NCI-H748 (cell line): Measurements from ENCODE around the gene PIK3R2.
"Not testable (repeated sequence)": the region's sequence is repeated elsewhere in the genome, so short reads cannot be mapped to it uniquely, and the experiment has no call there.

Source experiments
- DNase-seq: peaks from one replicate; lab custom pipeline; 2025; ENCODE audit not compliant: unreplicated experiment; lab: John Stamatoyannopoulos, UW

Gene PIK3R2

DNA sequence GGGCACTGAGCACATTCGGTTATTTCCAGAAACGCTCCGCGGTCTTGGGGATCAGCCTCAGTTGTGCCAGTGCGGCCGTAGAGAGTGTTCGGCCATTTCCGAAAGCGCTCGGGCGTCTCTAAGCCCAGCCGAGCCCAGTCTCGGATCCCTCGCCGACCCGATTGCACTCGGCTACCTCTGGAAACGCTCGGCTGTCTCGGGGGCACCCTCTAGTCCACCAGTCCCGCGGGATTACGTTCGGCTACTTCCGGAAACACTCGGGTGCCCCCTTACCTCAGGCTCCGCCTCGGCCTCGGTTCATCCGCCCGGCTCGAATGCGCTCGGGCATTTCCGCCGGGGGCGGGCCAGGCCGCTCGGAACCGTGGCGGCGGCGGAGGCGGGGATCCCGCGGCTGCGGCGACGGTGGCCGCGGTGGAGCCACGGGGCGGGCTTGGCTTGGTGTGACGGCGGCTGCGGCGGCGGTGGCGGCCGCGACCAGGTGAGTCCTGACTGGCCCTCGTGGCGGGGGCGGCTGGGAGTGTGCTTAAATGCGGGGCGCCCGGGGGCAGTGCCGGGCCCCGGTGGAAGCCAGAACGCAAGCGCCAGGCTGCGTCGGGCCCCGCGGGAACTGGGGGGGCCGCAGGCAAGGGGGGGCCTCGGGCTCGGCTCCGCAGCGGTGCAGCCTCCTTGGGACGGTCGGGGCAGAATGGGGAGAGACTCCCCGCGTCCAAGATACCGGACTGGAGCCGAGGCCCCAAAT is at the start of gene PIK3R2:
Gene PIK3R2 (plus strand): TSS at position 347 of the 739 bp plus-strand sequence. CDS start 2,717 bp downstream, outside the sequence.
- peak; percentile 97 for DNase-seq

DNA sequence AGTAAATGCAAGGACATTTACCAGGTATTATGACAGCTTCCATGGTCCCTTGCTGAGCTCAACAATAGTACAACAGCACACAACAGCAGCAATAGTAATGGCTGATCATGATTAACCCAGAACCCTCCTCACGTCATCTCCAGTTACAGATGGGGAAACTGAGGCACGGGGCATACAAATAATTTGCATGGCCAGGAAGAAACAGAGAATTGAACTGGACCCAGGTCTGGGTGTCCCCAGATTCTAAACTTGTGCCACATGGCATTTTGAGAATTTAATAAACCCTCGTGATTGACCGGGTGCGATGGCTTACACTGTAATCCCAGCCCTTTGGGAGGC is 48.2 kb upstream of the PIK3R2 start:
- DNase-seq: no peak

- not testable (repeated sequence) for DNase-seq
Measured at GRCh38 chr19:18105259-18105658, 47.7 kb upstream of the PIK3R2 start.

DNA sequence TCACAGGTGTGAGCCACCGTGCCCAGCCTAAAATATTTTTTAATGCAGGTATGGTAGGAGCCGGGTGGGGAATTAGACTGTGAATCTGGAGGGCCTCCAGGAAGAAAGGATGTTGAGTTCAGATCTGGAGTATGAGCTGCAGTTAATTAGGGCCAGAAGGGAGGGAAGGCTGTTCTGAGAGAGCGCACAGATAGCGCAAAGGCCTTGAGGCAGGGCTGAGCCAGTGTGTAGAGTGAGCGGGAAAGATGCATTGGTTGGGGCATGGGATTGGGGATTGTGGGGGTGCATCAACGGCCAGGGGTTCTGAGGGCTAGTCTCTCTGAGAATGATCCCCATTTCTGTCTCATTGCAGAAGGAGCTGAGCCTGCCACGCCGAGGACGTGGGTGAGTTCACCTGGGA is 45.7 kb upstream of the PIK3R2 start:
- no peak for DNase-seq

DNA sequence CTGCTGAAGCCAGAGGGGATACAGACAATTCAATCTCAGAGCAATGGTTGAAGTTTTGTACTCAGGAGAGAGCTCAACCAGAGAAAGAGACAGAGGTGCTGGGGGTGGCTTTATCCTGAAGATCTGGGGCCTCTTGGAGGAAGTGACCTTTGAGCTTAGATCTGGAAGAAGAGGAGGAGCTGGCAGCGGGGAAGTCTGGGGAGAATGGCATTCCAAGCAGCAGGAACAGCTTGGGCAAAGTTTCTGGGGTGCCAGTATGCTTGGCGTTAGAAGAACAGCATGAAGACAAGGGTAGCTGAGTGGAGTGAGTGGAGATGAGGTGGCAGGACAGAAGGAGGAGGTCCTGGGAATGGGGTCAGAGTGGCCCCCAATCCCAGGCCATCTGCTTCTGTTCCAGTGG is 44.1 kb upstream of the PIK3R2 start:
- no peak for DNase-seq

- no peak for DNase-seq
Measured at GRCh38 chr19:18109341-18109732, 43.6 kb upstream of the PIK3R2 start.

DNA sequence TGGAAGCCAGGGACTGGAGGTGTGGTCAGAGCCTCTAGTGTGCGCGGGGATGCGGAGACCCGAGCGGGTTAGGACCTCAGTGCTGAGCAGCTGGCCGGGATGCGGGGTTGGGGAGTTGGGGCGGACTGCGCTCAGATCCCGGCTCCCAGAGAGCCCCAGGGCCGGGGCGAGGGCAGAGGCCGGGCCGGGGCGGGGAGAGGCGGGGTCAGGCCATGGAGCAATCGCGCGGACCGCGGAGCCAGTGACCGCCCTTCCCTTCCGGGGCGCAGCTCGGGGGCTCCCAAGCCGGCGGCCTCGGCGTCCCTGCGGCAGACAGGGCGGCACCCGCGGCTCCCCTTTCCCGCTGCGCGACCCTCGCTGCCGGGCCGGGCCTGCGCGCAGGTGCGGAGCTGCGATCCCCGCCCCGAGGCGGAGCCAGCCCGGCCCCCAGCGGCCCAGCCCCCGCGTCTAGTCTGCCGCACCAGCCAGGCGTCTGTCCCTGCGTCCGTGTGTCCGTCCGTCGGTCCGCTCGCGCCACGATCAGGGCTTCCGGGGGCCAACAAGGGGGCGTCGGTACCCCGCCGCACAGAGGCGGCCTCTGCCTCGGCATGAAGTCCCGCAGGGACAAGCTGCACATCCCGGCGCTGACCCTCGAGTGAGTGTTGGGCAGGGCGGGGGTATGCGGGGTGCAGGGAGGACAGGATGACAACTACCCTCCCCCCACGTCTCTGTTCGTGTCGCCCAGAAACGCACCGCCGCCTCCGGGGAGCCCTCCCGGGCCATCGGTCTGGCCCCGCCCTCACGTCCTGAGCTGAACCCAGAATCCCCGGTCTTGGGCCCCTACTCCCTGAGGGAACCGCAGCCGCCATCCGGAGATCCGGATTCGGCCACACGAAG is 43.0 kb upstream of the PIK3R2 start:
- peak; percentile 30 for DNase-seq

GRCh38 chr19:18110609-18111232 is 42.2 kb upstream of the PIK3R2 start:
- no peak for DNase-seq

- peak; percentile 67 for DNase-seq
Measured at GRCh38 chr19:18112989-18113478, 39.9 kb upstream of the PIK3R2 start.

- no peak for DNase-seq
Measured at GRCh38 chr19:18113827-18114226, 39.1 kb upstream of the PIK3R2 start.

- DNase-seq: no peak
Measured at GRCh38 chr19:18114483-18114882, 38.5 kb upstream of the PIK3R2 start.

- DNase-seq: no peak
Measured at GRCh38 chr19:18117364-18117691, 35.6 kb upstream of the PIK3R2 start.

GRCh38 chr19:18117692-18118378 is 35.1 kb upstream of the PIK3R2 start:
- peak; percentile 82 for DNase-seq

DNA sequence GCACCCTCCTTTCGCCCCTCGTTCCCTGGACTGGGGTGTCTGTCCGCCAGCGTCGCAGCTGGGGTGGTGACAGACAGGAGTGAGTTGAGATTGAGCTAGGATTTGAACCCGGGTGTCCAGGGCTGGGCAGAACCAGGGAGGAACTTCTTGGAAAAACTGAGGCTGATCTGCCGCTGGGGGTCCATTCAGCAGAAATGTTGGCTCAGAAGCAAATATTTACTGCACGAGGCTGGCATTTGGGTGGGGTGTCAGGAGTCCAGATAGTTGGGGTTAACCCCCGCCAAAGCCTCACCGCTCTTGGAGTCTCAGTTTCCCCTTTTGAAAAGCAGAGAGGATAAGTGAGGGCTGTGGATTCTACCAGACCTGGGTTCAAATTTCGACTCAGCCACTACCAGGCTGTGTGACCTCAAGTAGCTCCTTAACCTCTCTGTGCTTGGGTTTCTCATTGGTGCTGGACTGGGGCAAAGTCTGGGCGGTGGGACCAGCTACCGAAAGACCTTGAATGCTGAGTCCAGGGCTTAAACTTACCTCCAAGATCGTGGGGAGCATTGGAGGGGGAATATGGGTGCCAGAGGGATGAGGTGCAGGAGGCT is 34.4 kb upstream of the PIK3R2 start:
- DNase-seq: no peak

- no peak for DNase-seq
Measured at GRCh38 chr19:18119013-18119716, 33.8 kb upstream of the PIK3R2 start.

DNA sequence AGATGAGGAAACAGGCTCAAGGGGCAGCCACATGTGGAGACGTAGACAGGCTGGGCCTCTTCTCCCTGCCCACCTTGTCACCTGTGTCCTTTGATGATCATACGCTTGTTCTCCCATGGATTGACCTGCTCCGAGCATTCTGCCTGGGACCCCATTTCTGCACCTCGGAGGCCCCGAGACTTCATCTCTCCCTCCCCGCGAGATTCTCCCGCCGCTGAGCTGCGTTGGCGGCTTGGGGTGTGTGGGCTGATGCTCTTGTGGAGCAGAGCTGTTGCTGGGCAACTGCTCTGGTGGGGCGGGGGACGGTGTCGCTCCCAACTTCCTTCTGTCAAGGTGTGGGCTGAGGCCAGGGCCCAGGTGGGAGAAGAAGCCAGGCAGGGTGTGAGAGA is 33.3 kb upstream of the PIK3R2 start:
- DNase-seq: no peak

DNA sequence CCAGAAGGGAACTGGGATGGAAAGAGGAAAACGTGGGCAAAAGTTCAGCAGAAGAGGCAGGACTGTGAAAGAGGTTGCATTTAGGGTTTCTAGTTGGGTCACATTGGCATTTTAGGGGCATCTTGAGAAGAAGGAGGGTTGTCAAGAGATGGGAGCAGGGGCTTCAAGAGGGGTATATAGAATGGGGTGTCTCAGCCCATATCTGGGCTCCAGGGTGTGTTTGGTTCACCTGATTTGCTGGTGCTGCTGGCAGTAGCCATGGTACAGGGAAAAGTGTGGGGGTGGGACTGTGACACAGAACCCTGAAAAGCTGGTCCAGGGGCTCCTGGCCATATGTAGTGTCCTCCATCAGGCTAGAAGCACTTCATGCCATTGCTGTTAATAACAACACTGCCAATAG is 32.8 kb upstream of the PIK3R2 start:
- no peak for DNase-seq

DNA sequence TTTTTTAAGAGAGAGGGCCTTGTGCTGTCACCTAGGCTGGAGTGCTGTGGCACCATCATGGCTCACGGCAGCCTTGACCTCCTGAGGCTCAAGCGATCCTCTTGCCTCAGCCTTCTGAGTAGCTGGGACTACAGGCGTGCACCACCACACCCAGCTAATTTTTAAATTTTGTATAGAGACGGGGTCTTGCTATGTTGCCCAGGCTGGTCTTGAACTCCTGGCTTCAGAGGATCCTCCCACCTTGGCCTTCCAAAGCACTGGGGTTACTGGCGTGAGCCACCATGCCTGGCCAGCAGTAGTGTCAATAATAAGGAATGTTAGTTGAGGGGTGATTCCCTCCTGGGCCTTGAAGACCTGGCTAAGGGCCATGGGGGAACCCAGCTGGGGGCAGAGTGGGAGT is 31.8 kb upstream of the PIK3R2 start:
- DNase-seq: no peak

DNA sequence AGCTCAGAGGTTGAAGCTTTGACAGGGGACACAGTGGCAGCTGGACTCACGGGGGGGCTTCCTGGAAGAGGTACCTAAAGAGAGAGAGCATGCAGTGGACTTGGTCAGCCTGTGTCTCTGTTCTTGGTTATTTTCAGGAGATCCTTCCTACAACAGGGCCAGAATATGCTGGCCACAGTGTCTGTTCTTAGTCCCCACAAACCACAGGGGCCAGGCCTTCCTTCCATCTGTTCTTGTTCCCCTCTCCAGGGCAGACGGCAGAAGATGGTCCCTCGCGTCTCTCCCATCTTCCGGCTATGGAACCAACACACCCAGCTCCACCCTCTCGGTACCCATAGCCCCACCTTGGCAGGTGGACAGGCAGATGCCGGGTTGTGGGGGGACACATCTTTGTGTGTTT is 30.5 kb upstream of the PIK3R2 start:
- DNase-seq: no peak
